ENCODE measurements around the gene OR2W1.

The OR2W1 gene

GRCh38 chr6:28996844-28997510 lies 48.0 kb downstream of the OR2W1 start:
- no peak for DNase-seq

- DNase-seq = no peak
Observed at GRCh38 chr6:28995093-28995650, 49.8 kb downstream of the OR2W1 start.
